Body of pancreas (tissue), 4 donors: Measurements from ENCODE around the gene LPXN. TPM values are rescaled to one million over a fixed set of nuclear protein-coding genes. Genes with fewer than 3 reads are reported as not detected.

Experiments
- ATAC-seq: fragments of 150-250 bp; one replicate; pipeline ENCODE4 v1.9.1; 2016
- DNase-seq, 4 donors: peaks; one replicate each; pipeline ENCODE4 v3.0.0-alpha.2; 2019
- H3K27ac ChIP-seq, 4 donors: fragments of 200-600 bp; sonication (generic); 1 replicate in 3 of 4; 2 replicates in 1 of 4; pipeline versions ENCODE4 v1.5.1 to v1.6.1; 2016 to 2019; ENCODE audit warnings: mild to moderate bottlenecking in 1 of 4, mixed read lengths in 1 of 4, moderate library complexity in 1 of 4
- H3K27me3 ChIP-seq, 2 donors: fragments of 200-600 bp; sonication (generic); one replicate each; pipeline ENCODE4 v1.6.0; 2016; ENCODE audit warnings: mild to moderate bottlenecking in 1 of 2
- H3K36me3 ChIP-seq, 2 donors: fragments of 200-600 bp; sonication (generic); replicated peaks in 1 of 2; 2 replicates each; pipeline ENCODE4 v1.5.1; 2016; ENCODE audit warnings: low read depth in 2 of 2; ENCODE audit not compliant: insufficient read depth in 1 of 2
- H3K4me1 ChIP-seq: fragments of 200-600 bp; sonication (generic); one replicate; pipeline ENCODE4 v1.6.0; 2016
- H3K4me3 ChIP-seq, 2 donors: fragments of 200-600 bp; sonication (generic); 1 replicate in 1 of 2; 2 replicates in 1 of 2; pipeline ENCODE4 v1.5.1; 2016 to 2019
- H3K9me3 ChIP-seq, 3 donors: fragments of 200-600 bp; sonication (generic); 1 replicate in 2 of 3; 2 replicates in 1 of 3; pipeline ENCODE4 v1.5.1; 2016
- POLR2A ChIP-seq, 3 donors: fragments of 450-650 bp; IDR thresholded peaks; one replicate each; pipeline ENCODE4 v1.6.1; 2016; ENCODE audit warnings: antibody characterized with exemption in 3 of 3, mild to moderate bottlenecking in 2 of 3
- WGBS, 2 donors: methylation state at CpG; one replicate each; pipeline ENCODE4 v1.1.5; 2017; 5-methylcytosine and 5-hydroxymethylcytosine counted together
- intact Hi-C: fragments of 100-400 bp; cut with DNase I; formaldehyde crosslinking; loops from one replicate; pipeline ENCODE4 v1.15.1; 2023
- total RNA-seq, 2 donors: library from RNA; depleted of rRNA; stranded (reverse); fragments of >200 nt; gene quantifications; one replicate each; pipeline ENCODE4 v1.1.0, GENCODE V29; 2016
- TF ChIP-seq, protein P1 (sequence below), 7 experiments: fragments of 450-650 bp in 4 of 7; fragments of 200-600 bp in 3 of 7; sonication (generic) in 3 of 7; IDR thresholded peaks; one replicate each; pipeline ENCODE4 v1.5.1; 2016 to 2019; ENCODE audit warnings: antibody characterized with exemption in 7 of 7

LPXN gene
- total RNA-seq, 2 donors from 2014 or later, result 5.7 to 6.3 TPM

DNA sequence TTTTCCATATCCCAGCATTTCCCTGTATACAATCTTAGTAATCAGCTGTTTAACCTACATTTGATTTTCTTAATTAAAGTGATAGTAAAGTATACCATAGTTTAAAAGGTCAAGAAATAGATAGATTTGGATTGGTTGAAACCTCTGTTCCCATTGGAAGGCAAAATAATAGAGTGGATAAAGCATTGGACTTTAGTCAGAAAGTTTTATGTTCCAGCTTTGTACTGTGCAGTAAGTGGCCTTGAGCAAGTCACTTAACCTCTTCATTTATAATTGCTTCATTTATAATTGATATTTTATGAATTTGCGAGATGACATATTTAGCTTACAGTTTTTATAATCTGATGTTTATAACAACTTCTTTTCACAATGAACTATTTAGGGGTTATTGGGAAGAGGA, 6.8 kb upstream of the LPXN start:
- H3K4me3 ChIP-seq, result no peak overlapping the region
- TF ChIP-seq, protein P1, sequence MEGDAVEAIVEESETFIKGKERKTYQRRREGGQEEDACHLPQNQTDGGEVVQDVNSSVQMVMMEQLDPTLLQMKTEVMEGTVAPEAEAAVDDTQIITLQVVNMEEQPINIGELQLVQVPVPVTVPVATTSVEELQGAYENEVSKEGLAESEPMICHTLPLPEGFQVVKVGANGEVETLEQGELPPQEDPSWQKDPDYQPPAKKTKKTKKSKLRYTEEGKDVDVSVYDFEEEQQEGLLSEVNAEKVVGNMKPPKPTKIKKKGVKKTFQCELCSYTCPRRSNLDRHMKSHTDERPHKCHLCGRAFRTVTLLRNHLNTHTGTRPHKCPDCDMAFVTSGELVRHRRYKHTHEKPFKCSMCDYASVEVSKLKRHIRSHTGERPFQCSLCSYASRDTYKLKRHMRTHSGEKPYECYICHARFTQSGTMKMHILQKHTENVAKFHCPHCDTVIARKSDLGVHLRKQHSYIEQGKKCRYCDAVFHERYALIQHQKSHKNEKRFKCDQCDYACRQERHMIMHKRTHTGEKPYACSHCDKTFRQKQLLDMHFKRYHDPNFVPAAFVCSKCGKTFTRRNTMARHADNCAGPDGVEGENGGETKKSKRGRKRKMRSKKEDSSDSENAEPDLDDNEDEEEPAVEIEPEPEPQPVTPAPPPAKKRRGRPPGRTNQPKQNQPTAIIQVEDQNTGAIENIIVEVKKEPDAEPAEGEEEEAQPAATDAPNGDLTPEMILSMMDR (IDR thresholded peaks at IDR 0.05), result no peak
- TF ChIP-seq POLR2A (IDR thresholded peaks at IDR 0.05), result no peak
- no peaks in the 10 kb centered on the region for H3K27me3 ChIP-seq
- H3K36me3 ChIP-seq, result no peaks in the 10 kb centered on the region
- no peak for DNase-seq
- WGBS, 2 donors, result 57 to 64% methylated on average over 1 of the region's 1 CpG
- no peak for ATAC-seq
- H3K27ac ChIP-seq, result no peak overlapping the region
- intact Hi-C loops, result no loop called here
- no peaks in the 10 kb centered on the region for H3K9me3 ChIP-seq
- peaks cover 39% of the 10 kb centered on the region for H3K4me1 ChIP-seq

DNA sequence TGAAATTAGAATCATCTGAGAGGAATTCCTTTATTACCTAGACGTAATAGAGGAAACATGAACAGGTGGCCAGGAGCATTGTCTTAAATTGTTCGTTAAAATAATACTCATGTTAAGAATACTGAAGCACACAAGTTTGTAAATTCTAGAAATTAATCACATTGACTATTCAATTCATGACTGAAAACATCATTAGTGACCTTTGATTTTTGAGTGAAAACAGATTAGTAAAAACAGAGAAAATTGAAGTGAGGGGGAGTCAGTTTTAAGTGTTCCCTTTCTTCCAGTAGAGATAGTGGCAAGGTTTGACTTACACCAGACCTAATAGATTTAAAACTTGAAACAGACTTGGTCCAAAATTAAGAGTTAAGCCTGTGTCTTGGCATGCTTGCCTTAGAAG, 4.7 kb upstream of the LPXN start:
- DNase-seq, result no peak
- WGBS, 2 donors, result 4 to 5% methylated on average over 2 of the region's 2 CpGs
- no peaks in the 10 kb centered on the region for H3K9me3 ChIP-seq
- peak overlapping the region in 3 of 4 donors; percentile 99 to 100 (median 100) for H3K27ac ChIP-seq
- ATAC-seq, result no peak
- intact Hi-C loops, result no loop called here
- H3K36me3 ChIP-seq, result no peaks in the 10 kb centered on the region
- H3K4me1 ChIP-seq, result peaks cover 54% of the 10 kb centered on the region
- TF ChIP-seq POLR2A (IDR thresholded peaks at IDR 0.05), result no peak
- TF ChIP-seq, protein P1 (IDR thresholded peaks at IDR 0.05), result no peak
- no peaks in the 10 kb centered on the region for H3K27me3 ChIP-seq
- H3K4me3 ChIP-seq, result peak overlapping the region in 1 of 2 donors; percentile 86

DNA sequence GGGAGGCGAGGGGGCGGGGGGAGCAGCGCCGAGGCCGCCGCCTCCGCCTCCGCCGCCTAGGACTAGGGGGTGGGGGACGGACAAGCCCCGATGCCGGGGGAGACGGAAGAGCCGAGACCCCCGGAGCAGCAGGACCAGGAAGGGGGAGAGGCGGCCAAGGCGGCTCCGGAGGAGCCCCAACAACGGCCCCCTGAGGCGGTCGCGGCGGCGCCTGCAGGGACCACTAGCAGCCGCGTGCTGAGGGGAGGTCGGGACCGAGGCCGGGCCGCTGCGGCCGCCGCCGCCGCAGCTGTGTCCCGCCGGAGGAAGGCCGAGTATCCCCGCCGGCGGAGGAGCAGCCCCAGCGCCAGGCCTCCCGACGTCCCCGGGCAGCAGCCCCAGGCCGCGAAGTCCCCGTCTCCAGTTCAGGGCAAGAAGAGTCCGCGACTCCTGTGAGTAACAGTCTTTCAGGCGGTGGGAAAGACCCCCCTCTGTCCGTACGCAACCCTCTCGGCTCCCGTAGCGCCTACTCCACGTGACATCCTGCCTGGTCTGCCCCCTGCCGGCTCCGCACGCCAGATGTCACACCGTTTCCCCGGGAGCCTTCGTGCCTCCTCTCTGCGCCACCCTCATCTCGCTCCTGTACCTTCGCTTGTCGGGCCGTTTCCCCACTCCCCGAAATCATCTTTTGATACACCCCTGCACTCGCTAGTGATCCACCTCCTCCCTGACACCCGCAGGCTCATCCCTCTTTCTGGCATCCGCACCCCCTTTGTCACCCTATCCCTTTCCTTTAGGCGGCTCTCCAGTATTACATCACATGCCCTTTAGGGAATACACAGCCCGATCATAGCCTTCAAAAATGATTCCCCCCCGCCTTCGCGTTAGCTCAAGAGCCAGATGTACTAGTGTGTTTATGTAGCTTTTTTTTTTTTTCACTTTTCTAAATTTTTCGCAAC, 3.8 kb upstream of the LPXN start:
- TF ChIP-seq, protein P1 (IDR thresholded peaks at IDR 0.05), result peak; percentile 50 to 99 (median 89)
- peak; percentile 57 to 94 (median 91) for TF ChIP-seq POLR2A (IDR thresholded peaks at IDR 0.05)
- 0% methylated on average over 28 to 78 of the region's 78 CpGs for WGBS, 2 donors
- peaks cover 52% of the 10 kb centered on the region for H3K4me1 ChIP-seq
- intact Hi-C loops, result no loop called here
- peak overlapping the region; percentile 86 to 98 for H3K4me3 ChIP-seq
- ATAC-seq, result peak; percentile 61
- peak; percentile 91 to 95 (median 92) for DNase-seq
- H3K9me3 ChIP-seq, result no peaks in the 10 kb centered on the region
- no peaks in the 10 kb centered on the region for H3K36me3 ChIP-seq
- H3K27ac ChIP-seq, result peak overlapping the region; percentile 98 to 100 (median 100)
- no peaks in the 10 kb centered on the region for H3K27me3 ChIP-seq

DNA sequence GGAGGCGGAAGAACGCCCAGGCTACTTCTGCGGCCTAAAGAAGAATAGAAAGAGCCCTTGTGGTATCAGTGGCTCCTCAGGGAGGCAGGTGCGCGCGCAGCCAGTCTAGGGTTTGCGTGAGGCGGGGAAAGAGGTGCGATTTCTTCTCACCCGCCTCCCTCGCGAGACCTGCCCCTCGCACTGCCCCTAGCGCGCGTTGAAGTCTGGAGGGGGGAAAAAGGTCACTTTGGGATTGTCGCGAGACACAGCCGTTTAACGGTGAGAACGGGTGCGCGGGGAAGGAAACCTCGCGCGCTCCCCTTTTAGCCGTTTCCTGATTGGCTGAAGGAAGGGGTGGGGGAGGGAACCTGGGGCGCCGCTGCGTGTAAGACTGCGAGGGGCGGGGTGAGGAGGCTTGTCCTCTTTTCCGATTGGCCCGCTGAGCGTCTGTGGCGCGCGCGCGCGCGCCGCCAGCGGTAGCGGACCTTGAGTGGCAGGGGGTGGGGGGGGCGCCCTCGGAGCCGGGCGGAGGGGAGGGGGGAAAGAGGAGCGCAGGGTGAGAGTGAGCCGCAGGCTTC, 3.1 kb upstream of the LPXN start, which contains the start of gene ZFP91:
ZFP91 (plus strand) TSS at position 429 of the 557 bp plus-strand sequence. CDS start 219 bp downstream, outside the sequence.
- peak within 1 kb of the TSS; percentile 98 to 100 (median 100) for H3K27ac ChIP-seq
- TF ChIP-seq POLR2A (IDR thresholded peaks at IDR 0.05), result peak; percentile 56 to 85 (median 84)
- TF ChIP-seq, protein P1 (IDR thresholded peaks at IDR 0.05), result peak in 1 of 7 experiments; percentile 5
- H3K27me3 ChIP-seq, result no peaks in the 10 kb centered on the region
- H3K4me3 ChIP-seq, result peak within 1 kb of the TSS; percentile 86 to 98
- peaks cover 55% of the 10 kb centered on the region for H3K4me1 ChIP-seq
- intact Hi-C loops, result no loop called here
- 1% methylated on average over 28 to 36 of the region's 51 CpGs for WGBS, 2 donors
- no peaks in the 10 kb centered on the region for H3K36me3 ChIP-seq
- ATAC-seq, result peak; percentile 81
- peak; percentile 98 to 99 (median 98) for DNase-seq
- no peaks in the 10 kb centered on the region for H3K9me3 ChIP-seq
